ENCODE results near the gene TUBA3C.

TUBA3C gene

DNA sequence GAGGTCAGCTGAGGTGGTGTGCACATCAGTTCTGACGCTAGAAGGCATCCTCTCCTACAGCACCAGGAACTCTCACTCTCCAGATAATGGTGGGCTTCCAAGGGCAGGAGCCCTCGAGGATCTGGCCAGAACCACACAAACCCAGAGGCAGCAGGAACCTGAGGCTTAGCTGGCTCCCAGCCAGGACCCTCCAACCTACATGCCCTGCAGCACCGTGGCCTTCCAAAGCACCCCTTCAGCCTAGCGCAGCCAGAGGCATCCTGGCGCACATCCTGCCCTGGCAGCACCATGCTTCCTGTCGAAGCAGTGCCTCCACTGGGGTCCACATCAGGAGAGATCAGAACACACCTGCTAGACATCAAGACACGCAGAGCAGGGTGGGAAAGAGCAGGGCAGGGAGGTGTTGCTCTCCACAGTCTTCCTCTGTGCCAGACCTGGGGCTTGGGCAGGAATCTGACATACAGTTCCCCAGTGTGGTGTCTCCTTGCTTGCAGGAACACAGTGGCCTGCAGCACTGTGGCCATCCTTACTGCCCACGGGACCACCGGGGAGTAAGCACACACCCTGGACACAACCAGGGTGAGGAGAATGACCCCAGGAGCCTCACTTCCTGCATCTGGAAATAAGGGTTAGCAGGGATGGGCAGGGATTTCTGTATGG lies 21.7 kb downstream of the TUBA3C start:
- DNase-seq, result no peak

DNA sequence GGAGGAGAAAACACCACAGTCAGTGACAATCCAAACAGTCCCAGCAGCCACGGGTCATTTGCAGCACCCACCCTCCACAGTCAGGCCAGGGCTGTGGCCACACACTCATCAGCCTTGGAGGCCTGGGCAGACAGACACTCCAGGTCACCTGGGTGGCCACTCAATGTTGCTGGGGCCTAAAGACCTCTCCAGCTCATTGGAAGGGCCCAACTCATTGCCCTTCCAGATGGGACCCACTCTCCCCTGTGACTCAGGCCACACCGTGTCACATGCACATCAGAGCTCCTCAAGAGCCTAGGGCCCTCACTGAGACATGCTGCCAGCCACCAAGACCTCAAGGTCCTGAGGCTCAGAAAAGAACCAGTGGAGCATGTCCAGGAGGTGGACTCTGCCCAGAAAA lies 22.4 kb downstream of the TUBA3C start:
- no peak for DNase-seq

DNA sequence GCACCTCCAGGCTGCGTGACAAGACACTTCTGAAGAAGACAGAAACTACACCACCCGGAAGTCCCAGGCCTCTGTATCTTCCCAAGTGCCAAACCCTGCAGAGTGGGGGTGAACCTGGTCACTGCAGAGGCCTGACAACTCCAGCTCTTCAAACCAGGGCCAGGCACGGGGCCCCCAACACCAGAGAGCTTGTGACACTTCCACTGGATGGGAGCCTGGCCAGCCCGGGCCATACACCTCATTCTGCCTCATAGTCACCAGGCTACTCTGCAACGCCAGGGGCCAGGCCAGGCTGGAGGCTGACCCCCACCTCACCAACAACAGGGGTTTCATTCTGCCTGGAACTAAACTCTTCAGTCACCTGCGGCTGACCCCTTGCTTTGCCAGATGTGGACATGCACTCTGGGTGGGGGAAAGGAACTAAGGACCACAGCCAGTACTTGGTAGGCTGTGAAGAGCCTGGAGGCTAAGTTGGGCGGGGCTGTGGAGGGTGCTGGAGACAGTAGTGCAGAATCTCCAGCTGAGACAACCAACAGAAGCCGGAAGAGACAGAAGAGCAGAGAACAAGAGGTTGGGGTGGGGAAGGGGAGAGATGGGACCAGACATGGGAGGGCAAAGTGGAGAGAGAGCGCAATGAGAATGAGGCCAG lies 23.0 kb downstream of the TUBA3C start:
- DNase-seq, result no peak

DNA sequence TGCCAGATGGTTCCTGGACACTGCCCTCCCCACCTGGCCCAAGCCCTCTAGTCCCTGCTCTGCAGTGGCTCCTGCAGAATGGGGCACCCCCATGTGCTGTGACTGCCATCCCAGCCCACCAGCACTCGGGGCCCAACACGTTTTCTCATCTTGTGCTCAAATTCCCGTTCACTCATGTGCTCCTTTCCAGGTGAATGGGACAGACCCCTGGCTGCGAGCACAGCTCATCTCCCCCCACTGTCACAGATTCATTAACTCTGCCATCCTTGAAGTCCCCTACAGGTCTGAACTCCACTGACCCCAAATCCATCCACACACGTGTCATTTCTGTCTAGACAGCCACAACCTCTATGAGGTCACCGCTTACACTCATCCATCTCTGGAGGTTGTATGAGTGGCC lies 23.6 kb downstream of the TUBA3C start:
- no peak for DNase-seq

DNA sequence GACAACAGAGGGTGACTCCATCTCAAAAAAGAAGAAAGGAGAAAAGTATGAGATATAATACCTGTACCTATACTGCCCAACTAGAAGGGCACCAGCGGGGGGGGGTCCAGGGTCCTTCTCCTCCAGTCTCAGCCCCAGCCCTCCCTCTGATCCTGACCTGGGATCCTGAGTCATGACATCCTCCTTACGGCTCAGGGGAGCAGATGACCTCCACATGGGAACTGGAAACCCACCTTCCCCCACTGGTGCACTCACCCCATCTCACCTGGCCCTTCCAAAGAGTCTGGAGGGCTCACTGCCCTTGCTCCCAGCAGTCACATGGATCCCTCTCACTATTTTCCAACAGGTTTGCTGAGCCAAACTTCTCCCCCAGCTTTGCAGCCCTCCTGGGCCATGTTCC lies 24.2 kb downstream of the TUBA3C start:
- DNase-seq, result no peak

DNA sequence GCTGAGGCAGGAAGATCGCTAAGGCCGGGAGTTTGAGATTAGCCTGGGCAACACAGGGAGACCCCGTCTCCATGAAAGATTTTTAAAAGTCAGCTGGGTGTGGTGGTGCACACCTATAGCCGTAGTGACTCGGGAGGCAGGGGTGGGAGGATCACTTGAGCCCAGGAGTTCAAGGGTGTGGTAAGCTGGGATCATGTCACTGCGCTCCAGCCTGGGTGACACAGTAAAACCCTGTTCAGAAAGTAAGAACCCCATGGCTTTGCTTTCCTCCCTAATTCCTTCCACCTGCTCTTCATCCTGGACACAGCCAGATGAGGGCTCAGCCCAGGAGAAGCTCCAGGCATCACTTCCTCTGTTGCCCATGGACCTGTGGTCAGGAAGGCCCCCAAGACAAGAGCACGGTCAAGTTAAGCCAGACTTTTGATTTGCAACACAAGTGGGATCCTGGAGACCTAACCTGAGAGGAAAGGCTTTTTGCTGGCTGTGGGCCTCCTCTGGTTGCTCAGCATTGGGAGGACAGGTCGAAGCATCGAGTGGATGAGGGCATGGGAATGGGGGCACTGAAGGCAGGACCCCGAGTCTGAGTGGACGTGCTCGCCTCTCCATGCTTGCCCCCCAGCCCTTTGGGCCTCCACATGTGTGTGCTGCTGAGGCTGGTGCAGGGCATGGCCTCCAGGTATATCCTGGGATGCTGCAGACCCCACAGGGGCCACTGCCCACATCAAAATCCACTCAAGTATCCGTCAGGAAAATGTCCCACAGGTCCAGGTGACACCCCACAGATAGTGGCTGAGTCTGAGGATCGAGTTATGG lies 25.4 kb downstream of the TUBA3C start:
- no peak for DNase-seq

DNA sequence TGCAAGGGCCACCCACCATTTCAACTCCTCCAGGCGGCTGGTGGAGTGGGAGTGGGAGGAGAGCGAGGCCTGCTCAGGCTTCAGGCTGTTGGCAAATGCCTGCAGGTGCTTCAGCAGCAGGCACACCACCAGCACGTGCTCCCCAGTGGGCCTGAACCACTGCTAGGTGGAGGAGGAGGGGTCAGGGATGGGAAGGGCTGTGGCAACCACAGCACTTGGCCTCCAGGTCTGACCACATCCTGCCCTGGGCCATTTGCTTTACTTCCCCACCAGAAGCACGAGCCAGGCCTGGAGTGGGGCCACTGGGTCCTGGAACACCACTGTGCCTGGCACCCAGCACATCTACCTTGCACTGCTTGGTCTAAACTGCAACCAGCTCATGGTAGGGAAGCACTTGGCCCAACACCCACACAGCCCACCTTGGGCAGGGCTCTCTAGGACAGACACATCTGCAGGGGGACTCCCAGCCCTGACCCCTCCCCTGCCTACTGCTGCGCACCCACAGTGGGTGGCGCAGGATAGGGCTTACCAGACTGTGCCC lies 26.2 kb downstream of the TUBA3C start:
- DNase-seq, result no peak

DNA sequence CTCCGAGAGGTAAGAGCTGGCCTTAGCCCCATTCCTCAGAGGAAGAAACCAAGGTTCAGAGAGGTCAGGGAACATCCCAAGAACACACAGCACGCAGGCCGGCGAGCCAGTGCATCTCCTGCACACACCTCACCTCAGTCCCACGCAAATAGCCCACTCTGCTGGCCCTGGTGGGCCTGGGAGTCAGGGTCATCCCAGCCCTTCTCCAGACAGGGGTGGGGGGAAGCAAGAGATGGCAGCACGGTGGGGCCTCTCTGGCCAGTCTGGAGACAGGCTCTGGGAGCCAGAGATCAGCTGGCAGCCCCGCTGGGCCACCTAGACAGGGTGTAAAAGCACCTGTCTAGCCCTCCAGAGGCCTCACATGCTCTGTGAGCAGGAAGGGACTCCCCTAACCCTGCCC lies 26.8 kb downstream of the TUBA3C start:
- DNase-seq, result no peak

DNA sequence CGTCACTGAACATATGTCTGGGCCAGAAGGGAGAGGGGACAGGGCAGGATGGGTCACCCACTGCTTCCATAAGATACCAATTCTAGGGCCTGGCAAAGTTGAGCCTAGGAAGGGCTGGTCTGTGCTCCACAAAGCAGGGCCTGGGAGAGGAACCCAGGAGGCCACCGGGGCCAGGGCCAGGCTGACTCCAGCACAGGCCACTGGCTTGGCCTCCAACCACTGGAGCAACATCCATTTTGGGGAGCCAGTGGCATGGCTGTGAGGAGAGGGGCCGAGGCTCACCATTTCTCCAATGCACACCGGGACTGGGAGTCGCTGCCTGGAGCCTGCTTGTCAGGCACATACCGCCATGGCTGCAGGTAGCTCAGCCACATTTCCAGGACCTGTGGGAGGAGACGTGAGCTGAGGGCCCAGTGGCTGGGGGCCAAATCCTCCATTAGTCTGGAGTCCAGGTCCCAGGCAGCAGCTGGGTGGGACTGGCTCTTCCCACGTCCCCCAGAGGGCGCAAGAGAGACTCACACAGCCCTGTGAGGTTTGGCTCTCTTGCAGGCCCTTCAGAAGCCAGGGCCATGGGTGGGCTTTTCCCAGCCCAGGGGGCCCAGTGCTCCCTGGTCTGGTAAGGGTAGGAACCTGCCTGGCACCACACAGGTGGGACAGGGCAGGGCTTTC lies 27.7 kb downstream of the TUBA3C start:
- no peak for DNase-seq

DNA sequence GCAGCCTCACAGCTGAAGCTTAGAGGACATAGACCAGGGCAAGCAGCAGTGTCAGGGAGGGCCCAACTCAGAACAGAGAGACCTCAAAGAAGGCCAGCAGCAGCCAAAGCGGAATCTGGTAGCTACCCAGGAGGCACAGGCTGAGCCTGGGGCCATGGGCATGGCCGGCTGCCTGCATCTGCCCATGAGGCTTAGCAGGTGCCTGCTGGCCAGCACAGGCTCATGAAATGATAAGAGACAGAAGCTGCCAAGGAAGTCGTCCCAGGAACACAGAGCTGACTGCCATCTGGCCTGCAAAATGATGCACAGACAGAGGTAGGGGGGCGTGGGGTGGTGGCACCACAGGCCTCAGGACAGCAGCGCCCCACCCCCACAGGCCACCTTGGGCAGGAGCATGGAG lies 29.2 kb downstream of the TUBA3C start:
- no peak for DNase-seq

DNA sequence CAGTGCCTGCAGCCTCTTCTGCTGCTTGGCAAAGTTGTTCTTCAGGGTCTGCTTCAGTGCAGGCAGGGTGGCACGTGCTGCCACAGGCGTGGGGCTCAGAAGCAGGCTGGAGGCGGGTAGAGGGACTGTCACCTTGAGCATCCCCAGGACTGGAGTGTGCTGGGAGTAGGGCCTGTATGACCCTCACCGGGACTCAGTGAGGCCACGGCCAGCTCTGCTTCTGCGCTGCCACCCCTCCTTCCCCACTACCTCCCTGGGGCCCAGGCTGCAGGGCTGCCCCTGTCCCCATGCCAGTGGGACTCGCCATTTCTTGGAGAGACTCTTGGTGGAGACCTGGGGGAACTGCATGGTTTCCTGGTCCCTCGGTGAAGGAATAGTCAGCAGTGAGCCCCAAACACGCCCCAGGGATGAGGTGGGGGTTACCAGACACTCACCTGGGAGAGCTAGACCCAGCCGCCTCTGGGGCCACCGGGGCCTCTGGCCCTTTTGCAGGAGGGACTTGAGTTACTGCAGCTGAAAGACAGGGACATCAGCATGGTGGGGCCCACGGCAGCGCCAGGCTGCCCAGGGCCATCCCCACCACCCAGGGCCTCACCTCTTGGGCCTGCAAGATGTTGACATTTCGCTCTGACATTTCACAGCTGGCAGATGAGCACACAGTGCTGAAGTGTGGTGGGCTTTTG lies 29.9 kb downstream of the TUBA3C start:
- no peak for DNase-seq

DNA sequence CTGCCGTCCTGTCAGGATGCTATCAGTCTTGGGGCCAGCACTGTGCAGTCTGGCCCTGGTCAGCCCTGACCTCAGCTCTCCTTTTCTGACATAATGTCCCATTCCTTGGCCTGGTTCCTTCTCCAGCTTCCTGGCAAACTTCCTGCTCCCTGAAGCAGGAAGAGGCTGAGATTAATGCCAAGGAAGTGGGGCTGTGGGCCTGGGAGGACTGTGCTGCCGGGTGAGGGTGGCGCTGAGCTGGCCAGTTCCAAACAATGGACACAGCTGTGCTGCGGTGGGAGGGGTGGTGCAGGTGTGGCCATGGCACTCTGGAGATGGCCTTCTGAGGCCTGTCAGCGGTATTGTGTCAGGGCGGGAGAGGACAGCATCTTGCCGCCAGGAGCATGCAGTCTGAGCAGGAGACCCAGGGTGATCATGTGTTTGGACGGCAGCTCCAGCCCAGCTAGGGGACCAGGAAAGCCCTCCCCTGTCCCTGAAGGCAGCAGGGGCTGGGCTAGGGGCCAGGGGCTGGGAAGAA lies 30.9 kb downstream of the TUBA3C start:
- DNase-seq, result no peak

DNA sequence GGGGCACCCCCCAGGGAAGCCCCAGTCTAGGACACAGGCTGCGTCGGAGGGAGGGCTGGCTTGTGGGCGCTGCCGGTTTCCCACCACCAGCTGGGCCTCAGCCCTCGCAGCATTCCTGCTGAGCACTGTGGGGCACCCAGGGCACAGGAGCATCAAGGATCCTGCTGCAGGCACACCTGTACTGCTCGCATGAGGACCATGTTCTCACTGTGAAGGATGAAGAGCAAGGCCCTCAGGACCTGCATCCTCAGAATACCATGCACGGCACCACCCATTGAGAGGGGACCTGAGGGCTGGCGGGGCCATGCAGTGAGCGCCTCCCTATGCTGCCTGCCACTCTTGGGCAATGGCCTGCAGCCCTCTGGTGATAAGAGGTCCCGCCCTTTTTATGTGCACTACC lies 31.4 kb downstream of the TUBA3C start:
- no peak for DNase-seq

DNA sequence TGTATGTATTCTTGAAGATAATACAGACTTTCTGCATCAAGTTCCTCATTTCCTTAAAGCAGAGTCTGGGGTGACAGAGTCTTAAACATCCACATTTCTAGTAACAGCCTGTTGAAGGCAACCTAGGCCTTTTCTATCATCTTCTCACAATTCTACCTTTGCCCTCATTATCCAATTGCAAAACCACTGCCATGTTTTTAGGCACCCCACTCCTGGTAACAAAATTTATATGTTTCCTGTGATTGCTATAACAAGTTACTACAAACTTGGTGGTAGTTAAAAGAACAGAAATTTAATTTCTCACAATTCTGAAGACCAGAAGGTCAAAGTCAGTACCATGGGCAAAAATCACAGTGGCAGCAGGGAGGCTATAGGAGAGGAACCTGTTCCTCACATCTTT lies 33.1 kb downstream of the TUBA3C start:
- DNase-seq, result no peak
